ENCODE measurements around the gene F11R. TPM values are rescaled to one million over a fixed set of nuclear protein-coding genes. Genes with fewer than 3 reads are reported as not detected.

F11R gene
- polyA plus RNA-seq, 1 donor from 2014 or later: 4.8 TPM

DNA sequence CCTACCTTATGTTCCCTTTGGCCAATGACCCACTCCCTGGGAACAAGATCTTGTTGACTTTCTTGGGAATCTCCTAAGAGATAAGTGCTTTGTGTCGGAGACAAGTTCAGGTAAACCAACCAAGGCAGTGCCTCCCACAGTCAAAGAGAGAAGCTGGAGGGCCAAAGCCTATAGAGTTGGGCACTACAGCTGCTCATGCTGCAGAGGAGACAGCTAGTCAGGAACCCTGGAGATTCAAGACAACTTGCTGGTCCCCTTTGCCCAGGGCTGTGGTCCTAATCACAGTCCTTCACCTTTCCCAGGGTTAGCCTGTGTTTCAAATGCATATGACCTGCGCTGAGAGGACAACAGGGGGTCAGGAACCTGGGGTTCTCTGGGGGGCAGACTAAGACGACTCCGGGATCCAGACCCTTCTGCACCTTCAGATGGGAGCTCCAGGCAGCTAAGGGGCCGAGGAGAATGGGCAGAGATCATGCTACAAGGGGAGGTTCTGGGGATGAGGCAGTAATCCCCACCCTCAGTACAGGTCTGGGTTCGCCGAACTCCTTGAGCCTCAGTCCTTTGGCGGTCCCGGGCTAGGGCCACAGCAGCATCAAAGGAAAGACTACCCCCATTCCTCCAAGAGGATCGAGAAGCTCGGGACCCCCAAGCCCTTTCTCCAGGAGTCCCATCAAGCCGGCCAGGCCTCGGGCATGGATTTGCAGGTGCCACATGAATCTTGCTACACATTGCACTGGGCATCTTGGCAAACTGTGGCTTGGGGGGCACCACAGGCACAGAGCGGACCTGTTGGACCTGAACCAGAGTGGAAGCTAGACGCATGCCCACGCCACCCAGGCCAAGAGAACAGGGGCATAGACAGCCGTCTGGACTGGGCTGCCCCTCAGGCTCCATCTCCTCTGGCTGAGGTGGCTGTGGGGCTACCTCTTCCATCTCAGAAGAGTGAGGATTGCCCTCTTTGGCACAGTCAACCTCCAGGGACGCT, 26.8 kb upstream of the F11R start:
- no peaks in the 10 kb centered on the region for H3K9me3 Mint-ChIP-seq
- peaks cover 21 to 38% (median 35%) of the 10 kb centered on the region in 3 donors for H3K4me1 Mint-ChIP-seq
- no peaks in the 10 kb centered on the region for H3K27me3 Mint-ChIP-seq
- H3K36me3 Mint-ChIP-seq: peaks cover 17% of the 10 kb centered on the region
- H3K27ac Mint-ChIP-seq: peak overlapping the region; percentile 94 to 100 (median 97)
- peak overlapping the region in 3 of 4 donors; percentile 92 to 100 (median 98) for H3K4me3 Mint-ChIP-seq

DNA sequence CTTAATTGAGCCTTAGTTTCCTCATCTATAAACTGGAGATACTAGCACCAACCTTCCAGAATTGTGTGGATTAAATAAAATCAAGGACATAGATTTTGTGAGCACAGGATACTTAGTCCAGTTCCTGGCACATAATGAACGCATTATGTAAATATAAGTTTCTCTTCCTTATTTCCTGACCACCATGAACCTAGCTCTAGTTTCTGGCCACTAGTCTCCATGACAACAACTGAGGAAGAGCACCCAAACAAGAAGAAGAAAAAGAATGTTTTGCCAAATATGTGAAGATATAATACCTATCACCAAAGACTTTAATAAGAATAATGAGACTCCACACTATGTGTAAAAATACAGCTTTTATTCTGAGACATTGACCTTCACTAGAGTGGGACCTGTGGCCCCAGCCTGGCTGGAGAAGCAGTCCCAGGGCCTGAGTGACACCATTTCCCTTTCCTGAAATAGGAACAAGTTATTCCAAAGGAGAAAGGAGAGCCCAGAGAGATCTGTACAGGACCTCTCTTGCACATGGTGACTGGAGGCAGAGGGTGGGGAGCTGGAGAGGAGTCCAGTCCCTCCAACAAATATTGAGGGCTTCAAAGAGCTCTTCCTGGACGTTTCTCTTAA, 25.8 kb upstream of the F11R start:
- peaks cover 15% of the 10 kb centered on the region for H3K36me3 Mint-ChIP-seq
- H3K27ac Mint-ChIP-seq: peak overlapping the region; percentile 94 to 100 (median 97)
- H3K9me3 Mint-ChIP-seq: no peaks in the 10 kb centered on the region
- H3K4me1 Mint-ChIP-seq: peaks cover 21 to 42% (median 39%) of the 10 kb centered on the region in 3 donors
- peak overlapping the region; percentile 92 to 100 (median 98) for H3K4me3 Mint-ChIP-seq
- H3K27me3 Mint-ChIP-seq: no peaks in the 10 kb centered on the region

DNA sequence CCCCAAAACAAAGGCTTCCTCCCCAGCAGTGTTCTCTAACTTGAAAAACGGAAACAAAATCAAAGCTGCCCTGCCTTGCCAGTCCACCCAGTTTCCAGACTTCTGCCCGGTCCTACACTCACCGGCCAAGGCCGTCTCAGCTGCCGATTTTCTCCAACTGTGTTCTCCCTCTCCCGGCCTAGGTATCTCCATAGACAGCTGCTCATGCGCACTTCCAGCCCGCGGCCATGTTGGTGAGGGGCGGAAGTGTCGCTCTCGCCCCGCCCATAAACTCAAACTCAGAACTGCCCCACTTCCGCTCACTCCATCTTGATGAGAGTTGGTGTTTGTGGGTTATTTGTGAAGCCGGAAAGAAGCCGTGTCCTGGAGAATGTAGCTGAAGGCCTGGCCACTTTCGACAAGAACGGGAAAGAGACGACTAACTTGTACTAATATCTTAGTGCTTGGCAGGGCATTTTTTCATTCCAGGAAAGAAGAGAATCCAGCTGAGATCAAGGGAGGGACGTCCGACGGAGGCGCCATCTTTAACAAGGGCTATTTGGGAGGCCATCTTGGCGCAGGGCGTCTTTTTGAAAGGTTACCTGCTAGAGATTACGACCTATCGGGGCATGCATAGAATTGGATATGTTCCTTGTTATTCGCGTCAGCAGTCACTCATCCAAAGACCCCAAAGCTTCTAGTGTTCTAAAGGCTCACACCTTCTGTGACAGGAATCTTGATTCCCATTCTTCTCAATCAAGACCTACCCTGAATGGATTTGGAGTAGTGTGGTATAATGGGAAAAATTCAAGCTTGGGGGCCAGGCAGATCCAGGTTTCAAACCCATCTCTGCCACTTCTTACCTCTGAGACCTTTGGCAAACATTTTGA, 25.0 kb upstream of the F11R start, which contains the start of gene USF1:
USF1 (minus strand) TSS at position 242 of the 869 bp plus-strand sequence. CDS start 2,702 bp downstream, outside the sequence.
- peak within 1 kb of the TSS; percentile 92 to 100 (median 98) for H3K4me3 Mint-ChIP-seq
- H3K9me3 Mint-ChIP-seq: no peaks in the 10 kb centered on the region
- H3K36me3 Mint-ChIP-seq: peaks cover 15% of the 10 kb centered on the region

DNA sequence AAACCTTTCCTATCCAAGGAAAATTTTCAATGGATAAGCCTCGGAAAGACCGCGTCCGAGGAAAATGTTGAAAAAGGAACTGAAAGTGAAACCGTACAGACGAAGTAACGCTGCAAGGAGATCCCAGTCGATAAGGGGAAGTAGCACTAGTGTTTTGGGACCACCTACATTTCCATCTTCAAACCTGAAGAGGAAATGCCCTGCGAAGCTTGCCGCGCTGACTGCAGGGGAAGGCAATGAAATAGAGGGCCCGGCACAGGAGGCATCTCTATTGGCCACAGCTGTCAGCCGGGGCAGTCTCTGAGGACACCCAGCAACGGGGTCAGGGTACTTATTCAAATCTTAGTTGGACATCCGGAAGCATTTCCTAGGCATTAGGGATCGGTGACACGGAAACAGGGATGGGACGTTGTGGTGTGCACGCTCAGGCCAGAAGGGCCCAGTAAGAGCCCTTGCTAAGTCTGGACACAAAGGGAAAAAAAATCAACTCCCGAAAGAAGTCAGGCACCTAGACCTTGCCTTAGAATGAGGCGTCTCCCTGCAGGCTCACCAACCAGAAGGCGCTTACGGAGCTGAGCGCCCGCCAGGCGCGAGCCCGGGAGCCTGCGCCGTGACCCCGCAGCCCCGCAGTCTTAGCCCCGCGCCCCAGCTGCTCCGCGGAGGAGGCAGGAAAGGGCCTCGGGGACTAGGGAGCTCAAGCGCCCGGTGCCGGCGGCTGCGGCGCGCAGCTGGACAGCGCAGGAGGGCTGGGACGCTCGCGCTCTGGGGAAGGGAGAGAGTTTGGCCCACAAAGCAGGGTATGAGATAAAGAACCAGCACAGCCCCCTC, 24.2 kb upstream of the F11R start:
- Mint-ChIP-seq H3K36me3 (peaks cover 15% of the 10 kb centered on the region), H3K27me3 (no peaks in the 10 kb centered on the region), H3K9me3 (no peaks in the 10 kb centered on the region), H3K27ac (peak overlapping the region; percentile 94 to 100 (median 97)), H3K4me3 (peak overlapping the region; percentile 92 to 100 (median 98)), H3K4me1 (peaks cover 24 to 45% (median 43%) of the 10 kb centered on the region in 3 donors)

More for the DNA sequence above, 25.0 kb upstream of the F11R start, which contains the start of gene USF1:
- H3K27me3 Mint-ChIP-seq: no peaks in the 10 kb centered on the region
- H3K27ac Mint-ChIP-seq: peak within 1 kb of the TSS; percentile 94 to 100 (median 97)
- H3K4me1 Mint-ChIP-seq: peaks cover 24 to 45% (median 43%) of the 10 kb centered on the region in 3 donors

DNA sequence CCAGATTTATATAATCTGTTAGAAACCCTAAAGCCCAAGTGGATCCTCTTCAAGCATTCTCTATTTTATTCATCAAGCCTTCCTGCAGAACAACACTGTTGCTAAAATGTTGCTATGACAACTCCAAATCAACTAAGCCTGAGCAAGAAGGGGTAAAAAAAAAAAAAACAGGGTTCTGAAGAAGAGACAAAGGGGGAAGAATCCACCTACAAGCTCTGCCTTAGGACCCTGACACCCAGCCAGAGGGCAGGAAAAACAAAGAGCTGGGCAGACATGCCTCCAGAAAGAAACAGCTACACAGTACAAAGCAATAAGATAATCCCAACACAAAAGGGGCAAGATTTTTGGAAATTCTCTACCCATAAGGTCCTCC, 23.6 kb upstream of the F11R start:
- Mint-ChIP-seq H3K27ac (peak overlapping the region; percentile 94 to 100 (median 97)), H3K36me3 (peaks cover 11% of the 10 kb centered on the region), H3K4me3 (peak overlapping the region; percentile 92 to 100 (median 98)), H3K4me1 (peaks cover 24 to 45% (median 43%) of the 10 kb centered on the region in 3 donors), H3K9me3 (no peaks in the 10 kb centered on the region), H3K27me3 (no peaks in the 10 kb centered on the region)

DNA sequence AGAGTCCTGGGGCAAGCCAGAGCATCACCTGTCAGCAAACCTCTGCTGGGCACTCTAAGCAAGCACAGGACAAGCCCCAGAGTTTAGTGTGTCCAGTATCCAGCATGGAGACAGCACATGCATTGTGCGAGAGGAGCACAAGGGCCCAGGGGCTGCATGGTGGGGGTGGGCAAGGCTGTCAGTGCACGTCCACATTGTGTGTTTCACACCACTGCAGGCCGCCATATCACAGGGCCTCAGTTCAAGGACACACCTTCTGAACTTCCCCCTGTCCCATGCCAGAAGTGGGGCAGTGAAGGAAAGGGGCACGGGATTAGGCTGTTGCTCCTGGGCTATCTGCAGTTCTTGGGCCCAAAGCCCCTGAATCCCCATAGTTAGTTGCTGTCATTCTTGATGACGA, 18.6 kb upstream of the F11R start:
- Mint-ChIP-seq H3K4me3 (peak overlapping the region in 3 of 4 donors; percentile 75 to 85 (median 77)), H3K27me3 (no peaks in the 10 kb centered on the region), H3K9me3 (no peaks in the 10 kb centered on the region)

DNA sequence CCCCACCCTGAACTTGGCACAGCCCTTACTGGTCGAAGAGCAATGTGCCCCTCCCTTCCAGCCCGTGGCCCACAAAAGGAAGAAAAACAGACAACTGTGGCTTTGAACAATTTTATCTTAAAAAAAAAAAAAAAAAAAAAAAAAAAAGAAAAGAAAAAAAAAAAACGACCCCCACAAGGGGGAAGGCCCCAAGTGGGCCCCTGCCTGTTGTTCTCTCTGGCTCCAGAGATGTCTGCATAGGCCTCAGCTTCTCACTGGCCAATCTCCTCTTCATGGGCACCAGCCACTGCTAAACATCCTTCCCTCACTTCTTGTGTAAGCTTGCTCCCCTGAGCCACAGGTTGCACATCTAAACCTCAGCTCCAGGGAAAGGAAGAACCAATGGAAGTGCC, 18.2 kb upstream of the F11R start:
- H3K27me3 Mint-ChIP-seq: no peaks in the 10 kb centered on the region
- H3K4me3 Mint-ChIP-seq: peak overlapping the region; percentile 85 to 98 (median 92)
- peak overlapping the region; percentile 76 to 98 (median 90) for H3K27ac Mint-ChIP-seq
- H3K9me3 Mint-ChIP-seq: no peaks in the 10 kb centered on the region
- peaks cover 2% of the 10 kb centered on the region for H3K36me3 Mint-ChIP-seq
- H3K4me1 Mint-ChIP-seq: peaks cover 16 to 31% (median 29%) of the 10 kb centered on the region in 3 donors

More for the DNA sequence above, 18.6 kb upstream of the F11R start:
- Mint-ChIP-seq H3K27ac (peak overlapping the region; percentile 76 to 91 (median 90)), H3K36me3 (peaks cover 2% of the 10 kb centered on the region), H3K4me1 (peaks cover 20 to 35% (median 30%) of the 10 kb centered on the region in 3 donors)

DNA sequence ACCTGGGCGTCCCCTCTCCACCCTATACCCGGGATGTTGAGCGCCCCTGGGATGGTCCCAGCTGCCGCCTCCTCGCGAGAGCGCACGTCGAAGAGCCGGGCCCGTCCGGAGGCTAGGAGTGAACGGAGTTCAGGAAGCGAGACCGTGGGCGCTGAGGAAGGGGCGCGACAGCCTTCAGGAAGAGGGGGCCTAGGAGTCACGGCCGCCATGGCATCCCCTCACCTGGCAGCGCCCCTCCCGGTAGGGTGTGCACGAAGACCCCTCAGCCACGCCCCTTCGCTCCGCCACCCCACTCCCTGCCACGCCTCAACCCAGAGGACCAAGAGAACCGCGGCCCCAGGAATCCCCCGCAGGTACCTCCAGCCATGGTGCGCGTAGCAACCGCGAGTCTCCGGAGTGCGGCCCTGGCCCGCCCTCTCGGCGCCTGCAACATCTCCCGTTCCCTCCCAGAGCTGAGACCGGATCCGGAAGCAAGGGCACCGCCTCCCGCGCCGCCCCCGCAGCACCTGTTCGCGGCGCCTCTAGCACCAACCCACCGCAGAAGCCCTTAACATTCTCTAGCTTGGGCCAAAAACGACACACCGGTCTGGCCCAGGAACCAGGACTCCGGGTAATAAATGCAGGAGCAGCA, 17.7 kb upstream of the F11R start, which contains the start of gene TSTD1:
TSTD1 (minus strand) TSS at position 442 of the 631 bp plus-strand sequence; CDS start at position 367, 75 bp downstream.
- peaks cover 16 to 30% (median 26%) of the 10 kb centered on the region in 3 donors for H3K4me1 Mint-ChIP-seq
- H3K4me3 Mint-ChIP-seq: peak within 1 kb of the TSS; percentile 85 to 98 (median 92)
- H3K9me3 Mint-ChIP-seq: no peaks in the 10 kb centered on the region
- H3K36me3 Mint-ChIP-seq: peaks cover 2% of the 10 kb centered on the region
- no peaks in the 10 kb centered on the region for H3K27me3 Mint-ChIP-seq
- peak within 1 kb of the TSS; percentile 81 to 98 (median 90) for H3K27ac Mint-ChIP-seq

DNA sequence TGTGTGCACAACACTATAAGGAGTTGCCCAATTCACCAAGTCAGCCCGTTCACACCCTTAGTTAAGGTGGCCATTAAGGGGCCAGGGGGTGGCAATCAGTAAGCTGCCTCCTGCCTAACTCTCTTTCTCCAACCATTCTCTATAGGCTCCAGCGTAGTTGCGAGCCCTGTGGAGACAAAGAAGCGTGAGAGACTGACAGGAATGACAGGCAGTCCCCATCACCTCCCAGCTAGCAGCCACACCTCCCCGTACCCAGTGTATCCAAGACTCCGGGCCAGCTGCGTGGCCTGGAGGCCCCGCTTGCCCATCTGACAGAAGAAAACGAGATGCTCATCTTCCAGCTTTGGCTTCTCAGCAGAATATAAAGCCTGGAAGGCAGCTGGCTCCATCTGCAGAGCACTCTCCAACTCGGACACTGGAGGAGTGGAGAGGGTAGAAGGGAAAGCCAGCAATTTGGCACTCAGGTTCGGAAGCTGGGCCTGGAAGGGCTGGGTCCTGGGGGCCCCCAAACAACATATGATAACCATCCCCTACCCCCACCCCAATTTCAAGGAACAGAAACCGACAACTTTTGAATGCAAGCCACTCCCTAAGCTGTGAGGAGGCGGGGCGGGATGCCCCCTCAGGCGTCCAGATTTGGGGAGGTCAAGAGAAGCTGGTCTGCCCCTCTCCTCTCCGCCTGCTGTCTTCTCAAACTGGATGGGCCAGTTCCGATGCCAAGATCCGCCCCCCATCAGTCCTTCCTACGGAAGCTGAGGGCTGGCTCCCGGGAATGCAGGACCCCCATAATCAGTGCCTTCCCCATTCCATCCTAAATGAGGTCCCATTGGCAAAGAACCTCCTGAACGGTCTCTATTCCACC, 16.9 kb upstream of the F11R start:
- peak overlapping the region; percentile 85 to 98 (median 92) for H3K4me3 Mint-ChIP-seq
- no peaks in the 10 kb centered on the region for H3K27me3 Mint-ChIP-seq
- peaks cover 2% of the 10 kb centered on the region for H3K36me3 Mint-ChIP-seq
- no peaks in the 10 kb centered on the region for H3K9me3 Mint-ChIP-seq
- peaks cover 18 to 26% (median 20%) of the 10 kb centered on the region in 3 donors for H3K4me1 Mint-ChIP-seq
- H3K27ac Mint-ChIP-seq: peak overlapping the region; percentile 81 to 98 (median 90)

DNA sequence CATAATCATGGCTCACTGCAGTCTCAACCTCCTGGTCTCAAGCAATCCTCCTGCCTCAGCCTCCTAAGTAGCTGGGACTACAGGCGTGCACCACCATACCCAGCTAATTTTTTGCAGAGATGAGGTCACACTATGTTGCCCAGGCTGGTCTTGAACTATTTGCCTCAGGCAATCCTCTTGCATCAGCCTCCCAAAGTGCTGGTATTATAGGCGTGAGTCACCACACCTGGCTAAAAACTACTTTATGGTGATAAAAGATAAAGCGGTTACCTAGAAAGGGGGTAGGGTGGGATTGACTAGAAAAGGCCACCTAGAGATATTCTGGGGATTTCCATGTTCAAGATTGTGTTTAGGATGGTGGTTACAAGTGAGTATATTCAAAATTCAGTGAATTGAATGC, 12.8 kb upstream of the F11R start:
- Mint-ChIP-seq H3K27ac (no peak overlapping the region), H3K4me3 (no peak overlapping the region)

DNA sequence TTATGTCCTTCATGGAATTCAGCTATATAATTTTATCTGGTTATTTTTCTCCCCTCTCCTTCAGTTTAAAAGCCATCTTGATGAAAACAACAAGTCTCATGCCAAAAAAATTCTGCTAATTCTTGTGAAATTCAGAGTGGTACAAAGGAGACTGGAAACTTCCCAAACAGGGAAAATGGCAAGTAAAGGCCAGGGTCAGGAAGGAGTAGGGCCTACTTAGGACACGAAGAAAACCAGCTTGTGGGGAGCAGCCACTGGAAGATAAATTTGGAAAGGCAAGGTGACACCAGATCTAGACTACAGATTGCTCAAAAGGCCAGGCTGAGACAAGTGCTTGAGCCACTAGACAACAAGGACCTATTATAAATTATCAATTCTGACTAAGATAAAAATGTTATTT, 11.5 kb upstream of the F11R start:
- Mint-ChIP-seq H3K27ac (peak overlapping the region in 1 of 3 donors; percentile 12), H3K36me3 (peaks cover 2% of the 10 kb centered on the region), H3K9me3 (no peaks in the 10 kb centered on the region), H3K4me3 (peak overlapping the region in 1 of 4 donors; percentile 21), H3K27me3 (no peaks in the 10 kb centered on the region), H3K4me1 (peaks cover 4 to 13% (median 7%) of the 10 kb centered on the region in 3 donors)

More for the DNA sequence above, 12.8 kb upstream of the F11R start:
- Mint-ChIP-seq H3K4me1 (peaks cover 9 to 18% (median 14%) of the 10 kb centered on the region in 3 donors), H3K9me3 (no peaks in the 10 kb centered on the region), H3K27me3 (no peaks in the 10 kb centered on the region), H3K36me3 (peaks cover 2% of the 10 kb centered on the region)

DNA sequence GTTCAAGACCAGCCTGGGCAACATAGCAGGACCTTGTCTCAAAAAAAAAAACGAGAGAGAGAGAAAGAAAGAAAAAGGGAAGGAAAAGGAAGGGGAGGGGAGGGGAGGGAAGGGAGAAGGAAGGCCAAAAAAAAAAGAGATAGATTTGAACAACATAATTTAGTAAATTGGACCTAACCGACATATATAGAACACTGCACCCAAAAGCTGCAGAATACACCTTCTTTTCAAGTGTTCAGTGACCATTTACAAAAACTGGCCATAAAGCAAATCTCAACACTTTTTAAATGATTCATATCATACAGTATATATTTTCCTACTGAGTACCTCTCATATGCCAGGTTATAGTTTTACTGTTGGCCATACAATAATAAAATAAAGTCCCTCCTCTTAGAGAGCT, 10.9 kb upstream of the F11R start:
- H3K9me3 Mint-ChIP-seq: peaks cover 0 to 4% (median 0%) of the 10 kb centered on the region in 3 donors
- H3K27ac Mint-ChIP-seq: no peak overlapping the region
- H3K4me3 Mint-ChIP-seq: peak overlapping the region in 1 of 4 donors; percentile 68
- H3K27me3 Mint-ChIP-seq: no peaks in the 10 kb centered on the region
- H3K36me3 Mint-ChIP-seq: peaks cover 2% of the 10 kb centered on the region
- peaks cover 5 to 14% (median 6%) of the 10 kb centered on the region in 3 donors for H3K4me1 Mint-ChIP-seq
